Measurements from ENCODE around the gene TRPM3.

Gene TRPM3

GRCh38 chr9:70569070-70569772, 552.2 kb downstream of the TRPM3 start:
- no peak overlapping the region for H3K4me3 ChIP-seq (replicated peaks; ENCODE audit: low read depth, low read length)
- no peak for TF ChIP-seq CTCF (IDR thresholded peaks at IDR 0.05; ENCODE audit: low read length, missing control alignments)
- DNase-seq (ENCODE audit: low read depth), result no peak

- no peak overlapping the region for H3K4me3 ChIP-seq (replicated peaks; ENCODE audit: low read depth, low read length)
- TF ChIP-seq CTCF (IDR thresholded peaks at IDR 0.05; ENCODE audit: low read length, missing control alignments), result no peak
- no peak for DNase-seq (ENCODE audit: low read depth)
These were observed 553.9 kb downstream of the TRPM3 start for GRCh38 chr9:70567511-70567910.

DNA sequence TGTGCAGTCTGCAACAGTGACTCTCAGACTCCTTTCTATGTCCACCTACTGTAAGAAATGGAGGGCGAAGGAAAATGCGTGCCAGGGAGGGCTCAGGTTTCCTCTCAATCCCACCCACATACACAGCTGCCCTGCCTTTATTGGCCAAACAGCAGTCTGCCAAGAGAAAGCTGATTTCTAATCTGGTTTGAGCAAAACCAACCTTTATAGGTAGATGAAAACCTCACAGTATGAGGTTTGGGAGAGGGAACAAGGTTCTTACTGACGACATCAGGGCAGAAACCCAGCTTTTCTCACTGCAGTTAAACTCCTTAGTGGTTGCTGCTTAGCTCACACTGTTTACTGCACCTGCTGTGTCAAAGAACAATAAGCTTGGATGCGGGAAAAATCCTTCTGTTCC, 554.7 kb downstream of the TRPM3 start:
- DNase-seq (ENCODE audit: low read depth), result no peak
- H3K4me3 ChIP-seq (replicated peaks; ENCODE audit: low read depth, low read length), result no peak overlapping the region
- no peak for TF ChIP-seq CTCF (IDR thresholded peaks at IDR 0.05; ENCODE audit: low read length, missing control alignments)

DNA sequence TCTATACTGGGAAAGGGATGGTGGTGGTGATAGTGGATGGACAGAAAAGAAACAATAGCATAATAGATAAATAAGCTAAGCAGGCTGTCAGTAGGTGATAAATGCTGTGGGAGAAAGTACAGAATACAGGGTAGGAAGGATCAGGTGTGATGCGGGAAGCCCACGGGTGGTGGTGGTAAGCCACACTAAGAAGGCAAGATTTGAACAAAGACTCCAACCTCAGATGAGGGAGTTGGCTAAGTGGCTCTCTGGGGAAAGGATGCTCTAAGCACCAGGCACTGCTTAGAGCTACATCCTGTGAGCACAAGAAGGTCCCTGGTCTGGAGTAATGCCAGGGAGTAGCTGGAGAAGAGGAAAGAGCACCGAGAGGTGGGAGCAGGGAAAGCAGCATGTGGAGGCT, 555.4 kb downstream of the TRPM3 start:
- no peak for TF ChIP-seq CTCF (IDR thresholded peaks at IDR 0.05; ENCODE audit: low read length, missing control alignments)
- DNase-seq (ENCODE audit: low read depth), result no peak

GRCh38 chr9:70564468-70565335, 556.7 kb downstream of the TRPM3 start:
- DNase-seq (ENCODE audit: low read depth), result no peak
- H3K4me3 ChIP-seq (replicated peaks; ENCODE audit: low read depth, low read length), result no peak overlapping the region
- TF ChIP-seq CTCF (IDR thresholded peaks at IDR 0.05; ENCODE audit: low read length, missing control alignments), result no peak

More for the DNA sequence above, 555.4 kb downstream of the TRPM3 start:
- H3K4me3 ChIP-seq (replicated peaks; ENCODE audit: low read depth, low read length), result no peak overlapping the region

DNA sequence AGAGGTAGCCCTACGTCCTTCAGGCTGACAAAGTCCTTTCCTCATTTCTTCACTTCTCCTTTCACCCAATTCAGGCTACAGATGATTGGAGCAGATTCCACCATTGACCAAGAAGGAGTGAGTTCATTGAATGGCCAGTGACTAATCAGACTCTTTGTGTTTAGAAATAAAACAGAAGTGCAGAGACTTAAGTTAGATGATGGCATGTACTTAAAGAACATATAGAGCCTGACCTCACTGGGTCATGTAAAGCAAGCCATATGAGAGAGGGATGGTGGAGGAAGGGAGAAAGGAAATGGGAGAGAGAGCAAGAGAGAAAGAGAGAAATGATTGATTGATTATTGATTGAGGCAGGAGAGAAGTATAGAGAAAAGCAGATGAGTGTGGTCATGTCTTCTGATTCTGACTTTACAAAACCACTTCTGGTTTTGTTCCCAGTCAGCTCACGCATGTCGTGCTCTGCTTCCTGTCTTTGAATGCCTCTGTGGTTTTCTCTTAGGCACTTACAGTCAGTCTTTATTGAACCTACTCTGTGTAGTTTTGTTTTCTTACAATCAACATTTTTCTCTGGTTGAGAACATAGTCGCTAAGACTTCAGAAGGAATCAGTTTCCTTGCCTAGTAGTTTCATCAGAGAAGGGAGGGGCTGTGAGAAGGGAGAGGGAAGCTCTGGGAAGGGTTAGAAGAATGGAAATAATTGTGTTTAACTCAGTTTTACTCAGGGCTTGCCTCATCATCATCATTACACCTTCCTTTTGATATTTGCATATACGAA, 557.8 kb downstream of the TRPM3 start:
- no peak for TF ChIP-seq CTCF (IDR thresholded peaks at IDR 0.05; ENCODE audit: low read length, missing control alignments)
- H3K4me3 ChIP-seq (replicated peaks; ENCODE audit: low read depth, low read length), result no peak overlapping the region
- DNase-seq (ENCODE audit: low read depth), result peak; percentile 75
